ACHN (cell line): ENCODE results near the gene DLG2.

Experiments
- DNase-seq: peaks from one replicate; pipeline ENCODE4 v3.0.0-alpha.2; 2015
- in situ Hi-C: cut with HindIII; loops from 2 replicates; pipeline ENCODE4 v1.10.0; 2017; ENCODE audit warnings: low sequenced_read_pairs, low pct_ligation_motif_present, low pct_unique_long_range_greater_than_20kb

The DLG2 gene

GRCh38 chr11:85187992-85188391 is 439.2 kb downstream of the DLG2 start:
- in situ Hi-C loops, result no loop called here
- no peak for DNase-seq

GRCh38 chr11:85184721-85185120 is 442.4 kb downstream of the DLG2 start:
- in situ Hi-C loops, result no loop called here
- no peak for DNase-seq

GRCh38 chr11:85182441-85183387 is 444.4 kb downstream of the DLG2 start:
- in situ Hi-C loops, result no loop called here
- peak; percentile 42 for DNase-seq

GRCh38 chr11:85180528-85180927 is 446.6 kb downstream of the DLG2 start:
- no peak for DNase-seq
- in situ Hi-C loops, result no loop called here

GRCh38 chr11:85171648-85172257 is 455.4 kb downstream of the DLG2 start:
- in situ Hi-C loops, result no loop called here

GRCh38 chr11:85170184-85170583 is 457.0 kb downstream of the DLG2 start:
- peak; percentile 53 for DNase-seq
- in situ Hi-C loops, result no loop called here

More at GRCh38 chr11:85171648-85172257, 455.4 kb downstream of the DLG2 start:
- no peak for DNase-seq

GRCh38 chr11:85167471-85167870 is 459.7 kb downstream of the DLG2 start:
- in situ Hi-C loops, result no loop called here
- DNase-seq, result no peak

- DNase-seq, result no peak
These were observed 460.1 kb downstream of the DLG2 start for GRCh38 chr11:85167038-85167437.

GRCh38 chr11:85165819-85166218 is 461.3 kb downstream of the DLG2 start:
- no peak for DNase-seq
- in situ Hi-C loops, result no loop called here

More at GRCh38 chr11:85167038-85167437, 460.1 kb downstream of the DLG2 start:
- in situ Hi-C loops, result no loop called here

- no peak for DNase-seq
- in situ Hi-C loops, result no loop called here
These were observed 462.4 kb downstream of the DLG2 start for GRCh38 chr11:85164743-85165142.

GRCh38 chr11:85154294-85154693 is 472.9 kb downstream of the DLG2 start:
- in situ Hi-C loops, result no loop called here
- no peak for DNase-seq

GRCh38 chr11:85137597-85137996 is 489.5 kb downstream of the DLG2 start:
- in situ Hi-C loops, result no loop called here
- no peak for DNase-seq

- in situ Hi-C loops, result no loop called here
- no peak for DNase-seq
These were observed 493.5 kb downstream of the DLG2 start for GRCh38 chr11:85133636-85134035.

- in situ Hi-C loops, result no loop called here
- DNase-seq, result no peak
These were observed 494.1 kb downstream of the DLG2 start for GRCh38 chr11:85132851-85133585.

GRCh38 chr11:85127349-85127748 is 499.8 kb downstream of the DLG2 start:
- no peak for DNase-seq
- in situ Hi-C loops, result no loop called here

GRCh38 chr11:85123752-85124231 is 503.4 kb downstream of the DLG2 start:
- in situ Hi-C loops, result no loop called here
- no peak for DNase-seq

GRCh38 chr11:85118151-85118550 is 509.0 kb downstream of the DLG2 start:
- no peak for DNase-seq
- in situ Hi-C loops, result no loop called here

GRCh38 chr11:85115798-85116197 is 511.3 kb downstream of the DLG2 start:
- in situ Hi-C loops, result no loop called here
- no peak for DNase-seq

GRCh38 chr11:85114786-85115185 is 512.4 kb downstream of the DLG2 start:
- in situ Hi-C loops, result no loop called here
- DNase-seq, result no peak
